HEK293 (cell line): Measurements from ENCODE around the gene TWIST1.

Source experiments
- YY1 ChIP-seq: fragments of 450-650 bp; formaldehyde crosslinking; IDR thresholded peaks from 2 replicates; pipeline ENCODE4 v1.5.1; 2018; ENCODE audit warnings: missing biosample characterization, missing genetic modification characterization
- ZNF248 ChIP-seq: fragments of 450-650 bp; formaldehyde crosslinking; IDR thresholded peaks from 2 replicates; pipeline ENCODE4 v1.5.1; 2017; ENCODE audit warnings: missing biosample characterization, missing genetic modification characterization
- ZNF514 ChIP-seq: fragments of 450-650 bp; formaldehyde crosslinking; IDR thresholded peaks from 2 replicates; pipeline ENCODE4 v1.5.1; 2016; ENCODE audit warnings: missing biosample characterization, missing genetic modification characterization
- ZNF792 ChIP-seq: fragments of 450-650 bp; formaldehyde crosslinking; IDR thresholded peaks from 2 replicates; pipeline ENCODE4 v1.5.1; 2016; ENCODE audit warnings: missing biosample characterization, missing genetic modification characterization
- TF ChIP-seq, protein P1 (sequence below): fragments of 450-650 bp; formaldehyde crosslinking; IDR thresholded peaks from 2 replicates; pipeline ENCODE4 v1.5.1; 2016; ENCODE audit warnings: missing biosample characterization, missing genetic modification characterization

DNA sequence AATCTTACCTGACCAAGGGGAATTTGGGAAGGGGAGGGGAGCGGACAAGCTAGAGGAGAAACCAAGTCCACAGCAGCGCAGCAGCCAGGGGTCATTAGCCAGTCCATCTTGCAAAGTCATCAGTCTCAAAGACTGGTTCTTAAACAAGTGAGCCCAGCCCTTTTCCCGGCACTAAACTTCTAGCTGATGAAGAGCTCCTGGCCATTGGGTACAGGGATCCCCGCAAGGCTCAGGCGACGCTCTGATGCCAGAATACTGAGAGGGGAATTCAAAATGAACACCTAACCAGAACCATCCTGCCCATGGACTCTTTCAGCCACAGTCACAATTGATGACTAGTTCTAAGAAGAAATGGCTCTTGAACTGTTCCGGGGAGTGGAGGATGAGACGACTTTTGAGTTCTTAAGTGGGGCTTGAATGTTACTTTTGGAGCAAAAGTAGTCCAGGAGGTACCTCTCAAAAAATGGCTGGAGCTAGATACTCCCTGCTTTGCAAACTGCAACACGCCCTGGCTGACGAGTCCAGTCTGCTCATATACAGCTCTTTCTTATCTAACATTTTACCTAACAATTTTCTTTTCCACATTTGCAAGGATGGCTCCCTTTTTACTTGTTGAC lies 2.5 kb upstream of the TWIST1 start:
- TF ChIP-seq ZNF248 (no peak), YY1 (tag by site-specific recombination) (no peak), ZNF514 (tag by site-specific recombination) (no peak), ZNF792 (tag by site-specific recombination) (no peak)
- TF ChIP-seq, protein P1, sequence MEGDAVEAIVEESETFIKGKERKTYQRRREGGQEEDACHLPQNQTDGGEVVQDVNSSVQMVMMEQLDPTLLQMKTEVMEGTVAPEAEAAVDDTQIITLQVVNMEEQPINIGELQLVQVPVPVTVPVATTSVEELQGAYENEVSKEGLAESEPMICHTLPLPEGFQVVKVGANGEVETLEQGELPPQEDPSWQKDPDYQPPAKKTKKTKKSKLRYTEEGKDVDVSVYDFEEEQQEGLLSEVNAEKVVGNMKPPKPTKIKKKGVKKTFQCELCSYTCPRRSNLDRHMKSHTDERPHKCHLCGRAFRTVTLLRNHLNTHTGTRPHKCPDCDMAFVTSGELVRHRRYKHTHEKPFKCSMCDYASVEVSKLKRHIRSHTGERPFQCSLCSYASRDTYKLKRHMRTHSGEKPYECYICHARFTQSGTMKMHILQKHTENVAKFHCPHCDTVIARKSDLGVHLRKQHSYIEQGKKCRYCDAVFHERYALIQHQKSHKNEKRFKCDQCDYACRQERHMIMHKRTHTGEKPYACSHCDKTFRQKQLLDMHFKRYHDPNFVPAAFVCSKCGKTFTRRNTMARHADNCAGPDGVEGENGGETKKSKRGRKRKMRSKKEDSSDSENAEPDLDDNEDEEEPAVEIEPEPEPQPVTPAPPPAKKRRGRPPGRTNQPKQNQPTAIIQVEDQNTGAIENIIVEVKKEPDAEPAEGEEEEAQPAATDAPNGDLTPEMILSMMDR (tag by site-specific recombination), result no peak
